CD4-positive, CD25-positive, alpha-beta regulatory T cell (primary cell): ENCODE results near the gene FAM20C. TPM values are rescaled to one million over a fixed set of nuclear protein-coding genes. Genes with fewer than 3 reads are reported as not detected.

Experiments
- ATAC-seq, 2 donors: fragments of 150-1000 bp; cut with Tn5 transposase; one replicate each; pipeline ENCODE4 v1.10.0; 2021; ENCODE audit warnings: low read depth in 2 of 2, moderate number of reproducible peaks in 2 of 2, moderate library complexity in 1 of 2
- DNase-seq, 3 donors: peaks; one replicate each; pipeline versions ENCODE4 v3.0.0 to v3.0.0-alpha.2; 2012 to 2022; ENCODE audit warnings: mixed read lengths in 1 of 3
- H3K27ac ChIP-seq: one replicate; pipeline ENCODE4 v1.7.0; 2013; ENCODE audit warnings: mild to moderate bottlenecking, low read length; ENCODE audit not compliant: insufficient read depth, poor library complexity, severe bottlenecking
- H3K27me3 ChIP-seq: one replicate; pipeline ENCODE4 v1.7.0; 2013; ENCODE audit warnings: low read length; ENCODE audit not compliant: control insufficient read depth, insufficient read depth
- H3K36me3 ChIP-seq: one replicate; pipeline ENCODE4 v1.7.0; 2013; ENCODE audit warnings: mild to moderate bottlenecking, low read length, moderate library complexity; ENCODE audit not compliant: control insufficient read depth, insufficient read depth
- H3K4me1 ChIP-seq: 2 replicates; pipeline ENCODE4 v1.7.0; 2013; ENCODE audit warnings: mild to moderate bottlenecking, low read length; ENCODE audit not compliant: insufficient read depth, control insufficient read depth, poor library complexity, severe bottlenecking
- H3K4me3 ChIP-seq: one replicate; pipeline ENCODE4 v1.7.0; 2013; ENCODE audit warnings: low read depth, mild to moderate bottlenecking, low read length, moderate library complexity
- H3K9me3 ChIP-seq, 2 experiments: 1 replicate in 1 of 2; 2 replicates in 1 of 2; pipeline ENCODE4 v1.7.0; 2013; ENCODE audit warnings: low read length in 2 of 2, mild to moderate bottlenecking in 1 of 2, moderate library complexity in 1 of 2; ENCODE audit not compliant: control insufficient read depth in 2 of 2
- H3K27ac Mint-ChIP-seq, 3 donors: one replicate each; pipeline ENCODE4 v1.8.0; 2020 to 2022; ENCODE audit warnings: mild to moderate bottlenecking in 3 of 3, mixed read lengths in 3 of 3, moderate library complexity in 2 of 3
- H3K27me3 Mint-ChIP-seq: one replicate; pipeline ENCODE4 v1.8.0; 2022; ENCODE audit warnings: mild to moderate bottlenecking, mixed read lengths
- H3K36me3 Mint-ChIP-seq: one replicate; pipeline ENCODE4 v1.8.0; 2020; ENCODE audit warnings: mixed read lengths
- H3K4me1 Mint-ChIP-seq, 4 donors: one replicate each; pipeline ENCODE4 v1.8.0; 2020 to 2022; ENCODE audit warnings: mixed read lengths in 4 of 4, mild to moderate bottlenecking in 1 of 4
- H3K4me3 Mint-ChIP-seq, 4 donors: one replicate each; pipeline ENCODE4 v1.8.0; 2020 to 2022; ENCODE audit warnings: mild to moderate bottlenecking in 4 of 4, mixed read lengths in 4 of 4, moderate library complexity in 3 of 4
- H3K9me3 Mint-ChIP-seq, 7 donors: one replicate each; pipeline ENCODE4 v1.8.0; 2020 to 2022; ENCODE audit warnings: mixed read lengths in 7 of 7, mild to moderate bottlenecking in 3 of 7, moderate library complexity in 2 of 7
- polyA plus RNA-seq, 4 donors: library from polyadenylated mRNA; unstranded; fragments of 300-500 nt; fragmentation: Illumina TruSeq; gene quantifications; one replicate each; pipeline ENCODE4 v1.2.3, GENCODE V29; 2021
- total RNA-seq: library from RNA; stranded (reverse); gene quantifications from one replicate; pipeline ENCODE4 v1.2.3, GENCODE V29; 2022

FAM20C gene
- total and polyA plus RNA-seq, 5 donors from 2014 or later, result not detected

GRCh38 chr7:194252-195009 lies 2.1 kb downstream of the FAM20C start:
- peaks cover 3% of the 10 kb centered on the region for H3K27me3 ChIP-seq
- no peak overlapping the region for H3K27ac ChIP-seq
- H3K4me1 ChIP-seq, result no peaks in the 10 kb centered on the region
- peaks cover 31% of the 10 kb centered on the region for H3K27me3 Mint-ChIP-seq
- no peaks in the 10 kb centered on the region for H3K36me3 Mint-ChIP-seq
- DNase-seq (no peak), ATAC-seq (no peak)
- H3K9me3 ChIP-seq, result no peaks in the 10 kb centered on the region
- H3K4me1 Mint-ChIP-seq, result peaks cover 0 to 2% (median 0%) of the 10 kb centered on the region in 4 donors
- H3K4me3 Mint-ChIP-seq, result peak overlapping the region in 2 of 4 donors; percentile 29 to 56
- no peaks in the 10 kb centered on the region for H3K36me3 ChIP-seq
- H3K4me3 ChIP-seq, result no peak overlapping the region
- H3K27ac Mint-ChIP-seq, result no peak overlapping the region
- peaks cover 0 to 2% (median 0%) of the 10 kb centered on the region in 7 donors for H3K9me3 Mint-ChIP-seq

GRCh38 chr7:195010-195829 lies 2.8 kb downstream of the FAM20C start:
- Histone ChIP-seq H3K4me1 (no peaks in the 10 kb centered on the region), H3K4me3 (no peak overlapping the region), H3K27me3 (peaks cover 3% of the 10 kb centered on the region), H3K9me3 (no peaks in the 10 kb centered on the region), H3K36me3 (no peaks in the 10 kb centered on the region), H3K27ac (no peak overlapping the region)
- Mint-ChIP-seq H3K36me3 (no peaks in the 10 kb centered on the region), H3K27me3 (peaks cover 26% of the 10 kb centered on the region), H3K4me3 (peak overlapping the region in 1 of 4 donors; percentile 29), H3K9me3 (peaks cover 0 to 2% (median 0%) of the 10 kb centered on the region in 7 donors), H3K27ac (peak overlapping the region in 1 of 3 donors; percentile 26), H3K4me1 (peaks cover 0 to 2% (median 0%) of the 10 kb centered on the region in 4 donors)
- DNase-seq, result no peak
- ATAC-seq, result no peak

- Histone ChIP-seq H3K4me3 (no peak overlapping the region), H3K9me3 (no peaks in the 10 kb centered on the region), H3K27ac (no peak overlapping the region), H3K27me3 (peaks cover 3% of the 10 kb centered on the region), H3K4me1 (no peaks in the 10 kb centered on the region), H3K36me3 (no peaks in the 10 kb centered on the region)
- H3K4me3 Mint-ChIP-seq, result peak overlapping the region in 2 of 4 donors; percentile 19 to 58
- H3K9me3 Mint-ChIP-seq, result peaks cover 0 to 2% (median 0%) of the 10 kb centered on the region in 7 donors
- no peaks in the 10 kb centered on the region for H3K36me3 Mint-ChIP-seq
- ATAC-seq (no peak), DNase-seq (no peak)
- peaks cover 23% of the 10 kb centered on the region for H3K27me3 Mint-ChIP-seq
- peaks cover 0 to 2% (median 0%) of the 10 kb centered on the region in 4 donors for H3K4me1 Mint-ChIP-seq
- peak overlapping the region in 1 of 3 donors; percentile 26 for H3K27ac Mint-ChIP-seq
Observed at GRCh38 chr7:195830-196128, 3.4 kb downstream of the FAM20C start.

- no peaks in the 10 kb centered on the region for H3K36me3 Mint-ChIP-seq
Observed at GRCh38 chr7:196283-196682, 3.9 kb downstream of the FAM20C start.

GRCh38 chr7:196778-197321 lies 4.5 kb downstream of the FAM20C start:
- H3K27ac Mint-ChIP-seq, result peak overlapping the region in 1 of 3 donors; percentile 76
- H3K4me1 ChIP-seq, result no peaks in the 10 kb centered on the region
- H3K9me3 Mint-ChIP-seq, result no peaks in the 10 kb centered on the region
- no peak overlapping the region for H3K4me3 Mint-ChIP-seq
- no peaks in the 10 kb centered on the region for H3K27me3 ChIP-seq
- no peak for ATAC-seq
- no peaks in the 10 kb centered on the region for H3K36me3 Mint-ChIP-seq
- H3K9me3 ChIP-seq, result no peaks in the 10 kb centered on the region
- H3K27me3 Mint-ChIP-seq, result peaks cover 22% of the 10 kb centered on the region
- no peaks in the 10 kb centered on the region for H3K36me3 ChIP-seq
- no peak overlapping the region for H3K4me3 ChIP-seq
- DNase-seq, result no peak
- H3K27ac ChIP-seq, result no peak overlapping the region
- no peaks in the 10 kb centered on the region for H3K4me1 Mint-ChIP-seq

More at GRCh38 chr7:196283-196682, 3.9 kb downstream of the FAM20C start:
- Histone ChIP-seq H3K36me3 (no peaks in the 10 kb centered on the region), H3K4me1 (no peaks in the 10 kb centered on the region), H3K9me3 (no peaks in the 10 kb centered on the region), H3K27me3 (peaks cover 3% of the 10 kb centered on the region), H3K4me3 (no peak overlapping the region), H3K27ac (no peak overlapping the region)
- Mint-ChIP-seq H3K4me1 (peaks cover 0 to 2% (median 0%) of the 10 kb centered on the region in 4 donors), H3K27me3 (peaks cover 23% of the 10 kb centered on the region), H3K9me3 (peaks cover 0 to 2% (median 0%) of the 10 kb centered on the region in 7 donors), H3K27ac (no peak overlapping the region), H3K4me3 (peak overlapping the region in 2 of 4 donors; percentile 19 to 58)
- no peak for ATAC-seq
- no peak for DNase-seq

GRCh38 chr7:197413-198335 lies 5.3 kb downstream of the FAM20C start:
- Mint-ChIP-seq H3K9me3 (no peaks in the 10 kb centered on the region), H3K27ac (peak overlapping the region in 1 of 3 donors; percentile 76), H3K36me3 (no peaks in the 10 kb centered on the region), H3K4me3 (no peak overlapping the region), H3K27me3 (peaks cover 25% of the 10 kb centered on the region), H3K4me1 (no peaks in the 10 kb centered on the region)
- ATAC-seq (no peak), DNase-seq (no peak)
- Histone ChIP-seq H3K4me3 (no peak overlapping the region), H3K27ac (no peak overlapping the region), H3K27me3 (no peaks in the 10 kb centered on the region), H3K36me3 (no peaks in the 10 kb centered on the region), H3K9me3 (no peaks in the 10 kb centered on the region), H3K4me1 (no peaks in the 10 kb centered on the region)
